Measurements from ENCODE around the gene TK1. TPM values are rescaled to one million over a fixed set of nuclear protein-coding genes. Genes with fewer than 3 reads are reported as not detected.

TK1 gene
- total and polyA plus RNA-seq, 4 donors: 7.9 to 14.9 (median 10.3) TPM

DNA sequence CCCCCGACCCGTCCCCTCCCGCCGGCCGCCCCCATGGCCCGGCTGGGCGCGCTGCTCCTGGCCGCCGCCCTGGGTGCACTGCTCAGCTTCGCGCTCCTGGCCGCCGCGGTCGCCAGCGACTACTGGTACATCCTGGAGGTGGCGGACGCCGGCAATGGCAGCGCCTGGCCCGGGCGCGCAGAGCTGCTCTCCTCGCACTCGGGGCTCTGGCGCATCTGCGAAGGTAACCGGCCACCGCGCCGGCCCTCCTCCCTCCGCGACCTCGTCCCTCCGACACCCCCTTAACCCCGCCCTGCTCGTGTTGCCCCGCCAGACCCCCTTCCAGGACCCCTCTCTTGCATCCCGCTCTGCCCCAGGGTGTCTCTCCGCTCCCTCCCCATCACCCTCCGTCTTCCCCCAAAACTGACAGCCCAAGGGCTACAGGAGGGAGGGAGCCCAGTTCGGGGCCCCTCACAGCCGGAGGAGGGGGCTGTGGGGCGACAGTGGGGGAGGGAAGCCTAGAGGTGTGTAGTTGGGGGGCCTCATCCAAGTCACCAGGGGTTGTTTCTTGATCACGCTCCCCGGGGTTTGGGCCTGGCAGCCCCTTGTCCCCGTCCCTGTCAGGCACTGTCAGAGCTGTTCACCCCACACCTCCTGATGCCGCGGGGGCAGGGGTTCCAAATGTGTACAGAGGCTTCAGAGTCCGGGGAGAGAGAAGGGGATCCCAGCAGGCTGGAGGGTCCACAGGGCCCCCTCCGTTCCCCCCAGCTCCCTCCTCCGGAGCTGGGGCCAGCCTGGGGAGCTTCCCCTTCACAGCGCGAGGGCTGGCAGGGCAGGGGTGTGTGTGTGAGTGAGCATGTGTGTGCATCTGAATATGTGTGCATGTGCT is 45.4 kb upstream of the TK1 start:
- 17 to 22% methylated on average over 39 to 55 of the region's 55 CpGs for WGBS, 2 donors
- peaks cover 0 to 3% (median 0%) of the 10 kb centered on the region in 4 donors for H3K9me3 ChIP-seq (ENCODE audit: control insufficient read depth in 4 of 4, insufficient read depth in 3 of 4, low read length in 3 of 4)
- peaks cover 4 to 28% (median 25%) of the 10 kb centered on the region in 3 donors for H3K27me3 ChIP-seq (ENCODE audit: control insufficient read depth in 3 of 3, insufficient read depth in 3 of 3, low read length in 2 of 3)
- no peak overlapping the region for H3K4me3 ChIP-seq
- TF ChIP-seq, protein P1, sequence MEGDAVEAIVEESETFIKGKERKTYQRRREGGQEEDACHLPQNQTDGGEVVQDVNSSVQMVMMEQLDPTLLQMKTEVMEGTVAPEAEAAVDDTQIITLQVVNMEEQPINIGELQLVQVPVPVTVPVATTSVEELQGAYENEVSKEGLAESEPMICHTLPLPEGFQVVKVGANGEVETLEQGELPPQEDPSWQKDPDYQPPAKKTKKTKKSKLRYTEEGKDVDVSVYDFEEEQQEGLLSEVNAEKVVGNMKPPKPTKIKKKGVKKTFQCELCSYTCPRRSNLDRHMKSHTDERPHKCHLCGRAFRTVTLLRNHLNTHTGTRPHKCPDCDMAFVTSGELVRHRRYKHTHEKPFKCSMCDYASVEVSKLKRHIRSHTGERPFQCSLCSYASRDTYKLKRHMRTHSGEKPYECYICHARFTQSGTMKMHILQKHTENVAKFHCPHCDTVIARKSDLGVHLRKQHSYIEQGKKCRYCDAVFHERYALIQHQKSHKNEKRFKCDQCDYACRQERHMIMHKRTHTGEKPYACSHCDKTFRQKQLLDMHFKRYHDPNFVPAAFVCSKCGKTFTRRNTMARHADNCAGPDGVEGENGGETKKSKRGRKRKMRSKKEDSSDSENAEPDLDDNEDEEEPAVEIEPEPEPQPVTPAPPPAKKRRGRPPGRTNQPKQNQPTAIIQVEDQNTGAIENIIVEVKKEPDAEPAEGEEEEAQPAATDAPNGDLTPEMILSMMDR (IDR thresholded peaks at IDR 0.05; ENCODE audit: control extremely low read depth, extremely low read depth): no peak
- H3K9ac ChIP-seq (ENCODE audit: insufficient read depth in 1 of 2, low read length in 2 of 2): no peak overlapping the region
- no peak overlapping the region for H3K27ac ChIP-seq (ENCODE audit: low read depth in 1 of 2, low read length in 1 of 2)
- ATAC-seq (ENCODE audit: insufficient read depth, low FRiP score) (no peak), DNase-seq (peak in 1 of 3 donors; percentile 43)
- peaks cover 0 to 12% (median 0%) of the 10 kb centered on the region in 5 donors for H3K4me1 ChIP-seq (ENCODE audit: control insufficient read depth in 5 of 5, insufficient read depth in 5 of 5, low read length in 5 of 5)
- no peaks in the 10 kb centered on the region for H3K36me3 ChIP-seq (ENCODE audit: control insufficient read depth in 4 of 4, insufficient read depth in 4 of 4, low read length in 4 of 4)

DNA sequence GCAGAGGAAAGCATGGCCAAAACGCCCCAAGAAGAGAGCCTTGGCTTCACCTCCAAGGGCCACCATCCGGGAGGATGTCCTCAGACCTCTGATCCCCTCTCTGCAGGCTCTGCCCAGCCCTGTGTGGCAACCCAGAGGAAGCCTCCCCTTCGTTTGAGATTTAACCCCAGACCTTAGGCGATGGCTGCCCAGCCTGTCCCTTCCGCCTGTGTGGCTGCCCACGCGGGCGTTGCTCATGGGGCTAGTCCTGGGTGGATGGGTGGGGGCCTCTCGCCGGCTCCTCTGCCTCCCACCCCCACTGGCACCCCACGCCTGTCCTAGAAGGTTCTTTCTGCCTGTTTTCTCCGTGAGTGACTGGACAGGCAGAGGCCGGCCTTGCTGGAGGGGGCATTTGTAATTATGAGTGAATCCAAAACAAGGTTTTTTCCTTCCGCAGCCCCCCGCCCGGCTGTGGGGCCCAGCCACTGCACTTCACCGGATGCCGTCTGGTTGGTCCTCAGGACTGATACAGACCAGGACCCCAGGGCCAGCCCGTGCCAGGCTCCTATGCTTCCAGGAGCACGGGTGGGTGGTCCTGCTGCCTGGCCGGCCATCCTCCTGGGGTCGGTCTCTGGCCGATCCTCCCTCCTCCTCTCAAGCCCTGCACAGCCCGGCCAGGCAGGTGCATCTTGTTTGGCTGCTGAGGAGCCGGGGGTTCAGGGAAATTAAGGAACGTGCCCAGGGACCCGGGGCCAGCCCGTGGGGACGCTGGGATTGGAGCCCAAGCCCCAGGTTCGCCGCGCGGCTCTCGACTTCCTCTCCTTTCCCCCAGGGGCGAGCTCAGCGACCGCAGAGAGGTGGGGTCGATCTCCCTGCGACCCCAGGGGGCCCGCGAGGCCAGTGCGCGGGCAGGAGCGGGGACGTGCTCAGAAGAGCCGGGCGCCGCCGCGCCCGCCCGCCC is 44.4 kb upstream of the TK1 start, which contains the start of gene TMEM235:
Gene TMEM235, plus strand, starts transcription at position 636 of the 940 bp plus-strand sequence. CDS start 393 bp downstream, outside the sequence.
- no peak within 1 kb of the TSS for H3K4me3 ChIP-seq
- TF ChIP-seq, protein P1 (IDR thresholded peaks at IDR 0.05; ENCODE audit: control extremely low read depth, extremely low read depth): no peak
- peaks cover 4 to 28% (median 25%) of the 10 kb centered on the region in 3 donors for H3K27me3 ChIP-seq (ENCODE audit: control insufficient read depth in 3 of 3, insufficient read depth in 3 of 3, low read length in 2 of 3)
- peaks cover 0 to 10% (median 0%) of the 10 kb centered on the region in 5 donors for H3K4me1 ChIP-seq (ENCODE audit: control insufficient read depth in 5 of 5, insufficient read depth in 5 of 5, low read length in 5 of 5)
- WGBS, 2 donors: 33 to 51% methylated on average over 34 to 52 of the region's 52 CpGs
- H3K9me3 ChIP-seq (ENCODE audit: control insufficient read depth in 4 of 4, insufficient read depth in 3 of 4, low read length in 3 of 4): peaks cover 0 to 3% (median 0%) of the 10 kb centered on the region in 4 donors
- H3K27ac ChIP-seq (ENCODE audit: low read depth in 1 of 2, low read length in 1 of 2): no peak within 1 kb of the TSS
- no peak within 1 kb of the TSS for H3K9ac ChIP-seq (ENCODE audit: insufficient read depth in 1 of 2, low read length in 2 of 2)
- no peak for ATAC-seq (ENCODE audit: insufficient read depth, low FRiP score)
- DNase-seq: peak in 1 of 3 donors; percentile 12
- no peaks in the 10 kb centered on the region for H3K36me3 ChIP-seq (ENCODE audit: control insufficient read depth in 4 of 4, insufficient read depth in 4 of 4, low read length in 4 of 4)

DNA sequence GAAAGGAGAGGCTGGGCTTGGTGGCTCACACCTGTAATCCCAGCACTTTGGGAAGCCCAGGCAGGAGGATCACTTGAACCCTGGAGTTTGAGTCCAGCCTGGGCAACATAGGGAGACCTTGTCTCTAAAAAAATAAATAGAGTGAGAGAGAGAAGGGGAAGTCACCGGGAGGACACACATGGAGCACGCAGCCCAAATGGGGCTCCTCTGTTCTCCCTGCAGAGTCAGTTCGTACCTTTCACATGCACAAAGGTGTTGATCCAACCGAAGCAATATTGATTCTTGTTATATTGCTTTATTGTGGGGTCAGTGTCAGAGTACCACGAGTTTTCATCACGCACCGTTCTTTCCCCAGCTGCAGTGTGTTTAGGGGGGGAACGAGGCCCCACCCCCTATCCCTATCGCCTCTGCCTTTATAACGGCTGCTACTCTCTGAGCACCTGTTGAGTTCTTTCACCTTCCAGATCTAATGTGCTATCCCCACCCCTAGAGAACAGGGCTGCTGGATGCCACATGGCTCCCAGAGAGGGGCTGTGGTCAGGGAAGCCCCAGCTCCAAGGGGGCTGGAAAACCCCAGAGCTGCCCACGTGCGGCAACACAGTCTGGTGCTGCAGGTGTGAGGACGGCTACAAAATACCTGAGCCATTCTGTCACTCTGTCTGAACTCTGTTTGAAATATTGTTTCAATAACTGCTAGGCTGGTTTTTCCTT is 43.6 kb upstream of the TK1 start:
- ATAC-seq (ENCODE audit: insufficient read depth, low FRiP score): no peak
- H3K4me1 ChIP-seq (ENCODE audit: control insufficient read depth in 5 of 5, insufficient read depth in 5 of 5, low read length in 5 of 5): peaks cover 0 to 10% (median 0%) of the 10 kb centered on the region in 5 donors
- no peak overlapping the region for H3K4me3 ChIP-seq
- H3K36me3 ChIP-seq (ENCODE audit: control insufficient read depth in 4 of 4, insufficient read depth in 4 of 4, low read length in 4 of 4): no peaks in the 10 kb centered on the region
- TF ChIP-seq, protein P1 (IDR thresholded peaks at IDR 0.05; ENCODE audit: control extremely low read depth, extremely low read depth): no peak
- 71 to 80% methylated on average over 13 of the region's 13 CpGs for WGBS, 2 donors
- no peak overlapping the region for H3K9ac ChIP-seq (ENCODE audit: insufficient read depth in 1 of 2, low read length in 2 of 2)
- peak in 1 of 3 donors; percentile 13 for DNase-seq
- H3K27me3 ChIP-seq (ENCODE audit: control insufficient read depth in 3 of 3, insufficient read depth in 3 of 3, low read length in 2 of 3): peaks cover 4 to 28% (median 25%) of the 10 kb centered on the region in 3 donors
- H3K9me3 ChIP-seq (ENCODE audit: control insufficient read depth in 4 of 4, insufficient read depth in 3 of 4, low read length in 3 of 4): peaks cover 0 to 3% (median 0%) of the 10 kb centered on the region in 4 donors
- no peak overlapping the region for H3K27ac ChIP-seq (ENCODE audit: low read depth in 1 of 2, low read length in 1 of 2)
